BE2C (cell line): ENCODE data around the gene EVI5.
A peak's percentile ranks its signal among the peaks of the same experiment; 100 is the strongest.

Experiments used
- DNase-seq: peaks from one replicate; pipeline ENCODE4 v3.0.0-alpha.2; 2020
- H3K27me3 ChIP-seq: fragments of 250-450 bp; sonication (Bioruptor Pico); 2 replicates; pipeline ENCODE4 v1.5.1; 2020; ENCODE audit warnings: mild to moderate bottlenecking
- H3K36me3 ChIP-seq: fragments of 250-450 bp; sonication (Bioruptor Pico); 2 replicates; pipeline ENCODE4 v1.5.1; 2020; ENCODE audit warnings: mild to moderate bottlenecking
- H3K4me1 ChIP-seq: fragments of 250-450 bp; sonication (Bioruptor Pico); 2 replicates; pipeline ENCODE4 v1.5.1; 2020
- H3K4me3 ChIP-seq: 2 replicates; pipeline ENCODE4 v1.5.1; 2011; ENCODE audit warnings: low read depth, low read length
- H3K9me3 ChIP-seq: fragments of 250-450 bp; sonication (Bioruptor Pico); 2 replicates; pipeline ENCODE4 v1.5.1; 2020
- CTCF ChIP-seq: IDR thresholded peaks from 2 replicates; pipeline ENCODE4 v1.5.1; 2012; ENCODE audit warnings: mild to moderate bottlenecking, low read depth, low read length

The EVI5 gene

GRCh38 chr1:92711473-92712165, 73.3 kb downstream of the EVI5 start:
- no peaks in the 10 kb centered on the region for H3K4me1 ChIP-seq
- DNase-seq = no peak

GRCh38 chr1:92709738-92710137, 75.2 kb downstream of the EVI5 start:
- H3K36me3 ChIP-seq = no peaks in the 10 kb centered on the region

More at GRCh38 chr1:92711473-92712165, 73.3 kb downstream of the EVI5 start:
- Histone ChIP-seq H3K36me3 (no peaks in the 10 kb centered on the region), H3K9me3 (no peaks in the 10 kb centered on the region), H3K4me3 (no peak overlapping the region), H3K27me3 (no peaks in the 10 kb centered on the region)
- TF ChIP-seq CTCF = no peak

GRCh38 chr1:92708368-92708950, 76.4 kb downstream of the EVI5 start:
- no peaks in the 10 kb centered on the region for H3K9me3 ChIP-seq
- no peaks in the 10 kb centered on the region for H3K36me3 ChIP-seq
- no peaks in the 10 kb centered on the region for H3K27me3 ChIP-seq
- H3K4me1 ChIP-seq = no peaks in the 10 kb centered on the region
- DNase-seq = no peak
- no peak overlapping the region for H3K4me3 ChIP-seq
- TF ChIP-seq CTCF = no peak

More at GRCh38 chr1:92709738-92710137, 75.2 kb downstream of the EVI5 start:
- no peak for TF ChIP-seq CTCF
- peak; percentile 8 for DNase-seq
- no peaks in the 10 kb centered on the region for H3K4me1 ChIP-seq
- no peaks in the 10 kb centered on the region for H3K9me3 ChIP-seq
- no peaks in the 10 kb centered on the region for H3K27me3 ChIP-seq
- H3K4me3 ChIP-seq = no peak overlapping the region

- no peak for TF ChIP-seq CTCF
- no peak for DNase-seq
- Histone ChIP-seq H3K36me3 (no peaks in the 10 kb centered on the region), H3K4me1 (no peaks in the 10 kb centered on the region), H3K27me3 (no peaks in the 10 kb centered on the region), H3K4me3 (no peak overlapping the region), H3K9me3 (no peaks in the 10 kb centered on the region)
Measured at GRCh38 chr1:92707709-92708108, 77.2 kb downstream of the EVI5 start.

- H3K27me3 ChIP-seq = no peaks in the 10 kb centered on the region
- no peaks in the 10 kb centered on the region for H3K4me1 ChIP-seq
- H3K9me3 ChIP-seq = no peaks in the 10 kb centered on the region
- H3K36me3 ChIP-seq = no peaks in the 10 kb centered on the region
- no peak for DNase-seq
- no peak overlapping the region for H3K4me3 ChIP-seq
- TF ChIP-seq CTCF = no peak
Measured at GRCh38 chr1:92707292-92707691, 77.6 kb downstream of the EVI5 start.

GRCh38 chr1:92705446-92705845, 79.5 kb downstream of the EVI5 start:
- Histone ChIP-seq H3K27me3 (no peaks in the 10 kb centered on the region), H3K36me3 (no peaks in the 10 kb centered on the region), H3K4me3 (no peak overlapping the region), H3K4me1 (no peaks in the 10 kb centered on the region), H3K9me3 (no peaks in the 10 kb centered on the region)
- TF ChIP-seq CTCF = no peak
- DNase-seq = no peak
